ENCODE measurements around the gene REV1. TPM values are rescaled to one million over a fixed set of nuclear protein-coding genes. Genes with fewer than 3 reads are reported as not detected.

The REV1 gene
- total and polyA plus RNA-seq, 2 donors (not counting 3 experiments of a cell fraction or from before 2014, with no cell fraction given) = 16.6 to 50.3 TPM

DNA sequence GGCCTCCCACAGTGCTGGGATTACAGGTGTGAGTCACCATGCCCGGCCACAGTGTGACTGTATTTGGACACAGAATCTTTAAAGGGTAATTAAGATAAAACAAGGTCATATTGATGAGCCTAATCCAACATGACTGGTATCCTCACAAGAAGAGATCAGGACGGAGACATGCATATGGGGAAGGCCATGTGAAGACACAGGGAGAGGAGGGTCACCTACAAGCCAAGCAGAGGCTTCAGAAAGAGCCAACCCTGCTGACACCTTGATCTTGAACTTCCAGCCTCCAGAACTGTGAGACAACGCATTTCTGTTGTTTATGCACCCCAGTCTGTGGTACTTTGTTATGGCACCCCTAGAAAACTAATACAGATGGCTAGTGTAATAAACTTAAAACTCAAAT is 72.4 kb downstream of the REV1 start:
- H3K36me3 ChIP-seq (ENCODE audit: control insufficient read depth in 2 of 2, extremely low read depth in 1 of 2, insufficient read depth in 2 of 2, low read length in 2 of 2) = peaks cover 25 to 43% of the 10 kb centered on the region in 2 experiments
- peaks cover 4% of the 10 kb centered on the region for H3K79me2 ChIP-seq (ENCODE audit: control insufficient read depth, insufficient read depth, low read length)
- CTCF ChIA-PET = interaction anchor here (1.7 kb wide), 1 partner anchor 14 kb away, joined by 5 read pairs; no protein-coding TSS in a partner anchor
- BruUV-seq (replicated peaks) = no TSS peak
- H3K4me3 ChIP-seq (replicated peaks in 1 of 3; ENCODE audit: insufficient read depth in 1 of 3, low read depth in 1 of 3, low read length in 3 of 3) = no peak overlapping the region
- H4K20me1 ChIP-seq (replicated peaks; ENCODE audit: control insufficient read depth, extremely low read depth, insufficient read depth, low read length) = no peaks in the 10 kb centered on the region
- H2AFZ ChIP-seq (ENCODE audit: low read depth, low read length) = no peak overlapping the region
- no peak overlapping the region for H3K4me2 ChIP-seq (ENCODE audit: insufficient read depth, low read length)
- POLR2A ChIA-PET = no interaction called here
- TF ChIP-seq MYC (IDR thresholded peaks at IDR 0.05; ENCODE audit: low read depth, low read length) (no peak), GATA2 (IDR thresholded peaks at IDR 0.05; ENCODE audit: insufficient read depth, insufficient read length, low read depth, low read length) (no peak), JUN (IDR thresholded peaks at IDR 0.05; ENCODE audit: borderline replicate concordance, insufficient read depth, insufficient read length, low read depth) (no peak), POLR2A (IDR thresholded peaks at IDR 0.05; ENCODE audit: low read depth, low read length) (no peak), EZH2 (IDR thresholded peaks at IDR 0.05; ENCODE audit: borderline replicate concordance, low read depth, low read length, severe bottlenecking) (no peak)
- TF ChIP-seq, protein P1, sequence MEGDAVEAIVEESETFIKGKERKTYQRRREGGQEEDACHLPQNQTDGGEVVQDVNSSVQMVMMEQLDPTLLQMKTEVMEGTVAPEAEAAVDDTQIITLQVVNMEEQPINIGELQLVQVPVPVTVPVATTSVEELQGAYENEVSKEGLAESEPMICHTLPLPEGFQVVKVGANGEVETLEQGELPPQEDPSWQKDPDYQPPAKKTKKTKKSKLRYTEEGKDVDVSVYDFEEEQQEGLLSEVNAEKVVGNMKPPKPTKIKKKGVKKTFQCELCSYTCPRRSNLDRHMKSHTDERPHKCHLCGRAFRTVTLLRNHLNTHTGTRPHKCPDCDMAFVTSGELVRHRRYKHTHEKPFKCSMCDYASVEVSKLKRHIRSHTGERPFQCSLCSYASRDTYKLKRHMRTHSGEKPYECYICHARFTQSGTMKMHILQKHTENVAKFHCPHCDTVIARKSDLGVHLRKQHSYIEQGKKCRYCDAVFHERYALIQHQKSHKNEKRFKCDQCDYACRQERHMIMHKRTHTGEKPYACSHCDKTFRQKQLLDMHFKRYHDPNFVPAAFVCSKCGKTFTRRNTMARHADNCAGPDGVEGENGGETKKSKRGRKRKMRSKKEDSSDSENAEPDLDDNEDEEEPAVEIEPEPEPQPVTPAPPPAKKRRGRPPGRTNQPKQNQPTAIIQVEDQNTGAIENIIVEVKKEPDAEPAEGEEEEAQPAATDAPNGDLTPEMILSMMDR (IDR thresholded peaks at IDR 0.05; ENCODE audit: extremely low read depth in 1 of 2, insufficient read depth in 1 of 2, low read depth in 1 of 2, low read length in 2 of 2) = no peak
- TF ChIP-seq, protein P2, sequence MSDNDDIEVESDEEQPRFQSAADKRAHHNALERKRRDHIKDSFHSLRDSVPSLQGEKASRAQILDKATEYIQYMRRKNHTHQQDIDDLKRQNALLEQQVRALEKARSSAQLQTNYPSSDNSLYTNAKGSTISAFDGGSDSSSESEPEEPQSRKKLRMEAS (IDR thresholded peaks at IDR 0.05; ENCODE audit: insufficient read depth, insufficient read length) = no peak
- DNase-seq (ENCODE audit: low read depth, low spot score) = no peak
- dilution Hi-C loops (cut with MboI; ENCODE audit: extremely low pct_ligation_motif_present, low sequenced_read_pairs) = no loop called here
- H3K9me3 ChIP-seq (replicated peaks; ENCODE audit: control insufficient read depth, insufficient read depth, low read length) = no peaks in the 10 kb centered on the region
- H3K27ac ChIP-seq (ENCODE audit: insufficient read depth, low read depth, low read length) = no peak overlapping the region
- H3K27me3 ChIP-seq (ENCODE audit: control insufficient read depth in 2 of 2, insufficient read depth in 2 of 2, low read length in 2 of 2) = no peaks in the 10 kb centered on the region
- H3K4me1 ChIP-seq (ENCODE audit: control insufficient read depth, extremely low read depth, insufficient read depth, low read length) = peaks cover 8% of the 10 kb centered on the region
- H3K9me1 ChIP-seq (replicated peaks; ENCODE audit: control insufficient read depth, extremely low read depth, insufficient read depth, low read length) = no peaks in the 10 kb centered on the region
- no peak overlapping the region for H3K9ac ChIP-seq (replicated peaks; ENCODE audit: extremely low read depth, insufficient read depth, low read length)
- intact Hi-C loops (cut with micrococcal nuclease) = no loop called here
- no peak for FAIRE-seq
